Ovary (tissue), 3 donors: Measurements from ENCODE around the gene RAB32.

ENCODE experiments used
- EP300 ChIP-seq: sonication (generic); formaldehyde crosslinking; IDR thresholded peaks from one replicate; pipeline ENCODE4 v1.6.1; 2017; ENCODE audit warnings: antibody characterized with exemption
- POLR2A ChIP-seq: fragments of 450-650 bp; IDR thresholded peaks from one replicate; pipeline ENCODE4 v1.6.1; 2017; ENCODE audit warnings: antibody characterized with exemption, mild to moderate bottlenecking, moderate library complexity
- TF ChIP-seq, protein P1 (sequence below), 3 donors: fragments of 450-650 bp in 2 of 3; fragments of 200-600 bp in 1 of 3; IDR thresholded peaks; one replicate each; pipeline versions ENCODE4 v1.5.1 to v1.8.0; 2016 to 2022; ENCODE audit warnings: antibody characterized with exemption in 3 of 3, mild to moderate bottlenecking in 1 of 3
- donor health status: DM: no; HTN: no; CAD: no.

DNA sequence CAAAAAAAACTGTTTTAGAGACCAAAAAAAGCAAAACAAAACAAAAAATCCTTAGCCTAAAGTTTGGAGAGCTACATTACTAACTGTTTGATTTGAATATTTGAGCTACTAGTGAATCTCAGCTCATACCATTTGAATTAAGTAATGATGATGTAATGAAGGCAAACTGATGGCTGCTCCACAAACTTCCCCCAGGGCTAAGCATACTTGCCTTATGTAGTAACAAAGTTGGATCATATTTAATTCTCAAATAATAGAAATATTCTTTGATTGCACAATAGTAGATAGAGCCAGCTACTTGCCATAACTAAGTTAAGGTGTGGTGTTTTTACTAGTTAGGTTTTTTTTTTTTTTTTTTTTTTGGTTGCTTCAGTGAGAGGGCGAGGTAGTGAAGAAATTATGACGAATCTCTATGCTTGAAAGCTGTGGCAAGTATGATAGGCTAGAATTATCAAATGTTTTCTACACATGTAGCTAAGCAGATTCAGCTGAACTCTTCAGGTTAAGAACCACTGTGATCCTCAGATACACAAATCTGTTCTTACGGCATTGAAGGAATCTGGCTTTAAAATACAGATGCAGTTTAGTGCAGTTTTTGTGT is 2.9 kb downstream of the RAB32 start:
- TF ChIP-seq, protein P1, sequence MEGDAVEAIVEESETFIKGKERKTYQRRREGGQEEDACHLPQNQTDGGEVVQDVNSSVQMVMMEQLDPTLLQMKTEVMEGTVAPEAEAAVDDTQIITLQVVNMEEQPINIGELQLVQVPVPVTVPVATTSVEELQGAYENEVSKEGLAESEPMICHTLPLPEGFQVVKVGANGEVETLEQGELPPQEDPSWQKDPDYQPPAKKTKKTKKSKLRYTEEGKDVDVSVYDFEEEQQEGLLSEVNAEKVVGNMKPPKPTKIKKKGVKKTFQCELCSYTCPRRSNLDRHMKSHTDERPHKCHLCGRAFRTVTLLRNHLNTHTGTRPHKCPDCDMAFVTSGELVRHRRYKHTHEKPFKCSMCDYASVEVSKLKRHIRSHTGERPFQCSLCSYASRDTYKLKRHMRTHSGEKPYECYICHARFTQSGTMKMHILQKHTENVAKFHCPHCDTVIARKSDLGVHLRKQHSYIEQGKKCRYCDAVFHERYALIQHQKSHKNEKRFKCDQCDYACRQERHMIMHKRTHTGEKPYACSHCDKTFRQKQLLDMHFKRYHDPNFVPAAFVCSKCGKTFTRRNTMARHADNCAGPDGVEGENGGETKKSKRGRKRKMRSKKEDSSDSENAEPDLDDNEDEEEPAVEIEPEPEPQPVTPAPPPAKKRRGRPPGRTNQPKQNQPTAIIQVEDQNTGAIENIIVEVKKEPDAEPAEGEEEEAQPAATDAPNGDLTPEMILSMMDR (IDR thresholded peaks at IDR 0.05), result no peak
- TF ChIP-seq POLR2A (no peak), EP300 (no peak)
